ENCODE measurements around the gene FARP1.

Gene FARP1

GRCh38 chr13:98476538-98476966, 333.7 kb downstream of the FARP1 start:
- peaks cover 62% of the 10 kb centered on the region for H3K79me2 ChIP-seq (ENCODE audit: control insufficient read depth, low read length)
- no peak overlapping the region for H3K27ac ChIP-seq (ENCODE audit: low read depth, low read length)
- peaks cover 20% of the 10 kb centered on the region for H3K4me1 ChIP-seq (ENCODE audit: control insufficient read depth, low read length)
- no peaks in the 10 kb centered on the region for H3K27me3 ChIP-seq (ENCODE audit: control insufficient read depth, low read length)
- TF ChIP-seq EZH2phosphoT487 (IDR thresholded peaks at IDR 0.05; ENCODE audit: borderline replicate concordance, low read length) (no peak), CTCF (IDR thresholded peaks at IDR 0.05; ENCODE audit: low read depth, low read length, poor library complexity, severe bottlenecking) (no peak)
- no peaks in the 10 kb centered on the region for H3K9me2 ChIP-seq (replicated peaks; ENCODE audit: control insufficient read depth, low read length)
- H3K4me3 ChIP-seq (ENCODE audit: low read length): no peak overlapping the region; the same call in 1 of the 2 replicates
- H3K36me3 ChIP-seq (ENCODE audit: control insufficient read depth, low read length): peaks cover 70% of the 10 kb centered on the region
- H4K20me1 ChIP-seq (ENCODE audit: control insufficient read depth, insufficient read depth, low read depth, low read length): no peaks in the 10 kb centered on the region
- peaks cover 18% of the 10 kb centered on the region; the same call in 1 of the 2 replicates for H3K9me3 ChIP-seq (ENCODE audit: control insufficient read depth, insufficient read depth, low read length)
- no peaks in the 10 kb centered on the region; the same call in 1 of the 2 replicates for H3F3A ChIP-seq (ENCODE audit: control insufficient read depth, insufficient read depth)
- peak overlapping the region; percentile 37 for H3K4me2 ChIP-seq (ENCODE audit: low read length)

- peaks cover 67% of the 10 kb centered on the region for H3K36me3 ChIP-seq (ENCODE audit: control insufficient read depth, low read length)
- no peaks in the 10 kb centered on the region for H3K27me3 ChIP-seq (ENCODE audit: control insufficient read depth, low read length)
- no peaks in the 10 kb centered on the region for H3K9me2 ChIP-seq (replicated peaks; ENCODE audit: control insufficient read depth, low read length)
- no peaks in the 10 kb centered on the region for H3F3A ChIP-seq (ENCODE audit: control insufficient read depth, insufficient read depth)
- no peak overlapping the region for H3K27ac ChIP-seq (ENCODE audit: low read depth, low read length)
- no peak for TF ChIP-seq CTCF (IDR thresholded peaks at IDR 0.05; ENCODE audit: low read depth, low read length, poor library complexity, severe bottlenecking)
- no peak for TF ChIP-seq EZH2phosphoT487 (IDR thresholded peaks at IDR 0.05; ENCODE audit: borderline replicate concordance, low read length)
- H3K9me3 ChIP-seq (ENCODE audit: control insufficient read depth, insufficient read depth, low read length): peaks cover 16% of the 10 kb centered on the region; the same call in 1 of the 2 replicates
- H3K79me2 ChIP-seq (ENCODE audit: control insufficient read depth, low read length): peaks cover 75% of the 10 kb centered on the region
- H3K4me1 ChIP-seq (ENCODE audit: control insufficient read depth, low read length): peaks cover 20% of the 10 kb centered on the region
- no peak overlapping the region for H3K4me3 ChIP-seq (ENCODE audit: low read length)
- H4K20me1 ChIP-seq (ENCODE audit: control insufficient read depth, insufficient read depth, low read depth, low read length): 0 out of 2 replicates have a peak, but pooled peaks cover under 1% of the 10 kb centered on the region
- no peak overlapping the region for H3K4me2 ChIP-seq (ENCODE audit: low read length)
Observed at GRCh38 chr13:98478189-98479129, 335.6 kb downstream of the FARP1 start.

- peaks cover 9% of the 10 kb centered on the region; the same call in 1 of the 2 replicates for H3K9me3 ChIP-seq (ENCODE audit: control insufficient read depth, insufficient read depth, low read length)
- no peak overlapping the region for H3K27ac ChIP-seq (ENCODE audit: low read depth, low read length)
- no peaks in the 10 kb centered on the region for H3K27me3 ChIP-seq (ENCODE audit: control insufficient read depth, low read length)
- H3K4me1 ChIP-seq (ENCODE audit: control insufficient read depth, low read length): peaks cover 20% of the 10 kb centered on the region
- peaks cover 60% of the 10 kb centered on the region for H3K36me3 ChIP-seq (ENCODE audit: control insufficient read depth, low read length)
- no peak for TF ChIP-seq EZH2phosphoT487 (IDR thresholded peaks at IDR 0.05; ENCODE audit: borderline replicate concordance, low read length)
- no peak for TF ChIP-seq CTCF (IDR thresholded peaks at IDR 0.05; ENCODE audit: low read depth, low read length, poor library complexity, severe bottlenecking)
- 0 out of 2 replicates have a peak, but pooled peaks cover 8% of the 10 kb centered on the region for H4K20me1 ChIP-seq (ENCODE audit: control insufficient read depth, insufficient read depth, low read depth, low read length)
- H3K79me2 ChIP-seq (ENCODE audit: control insufficient read depth, low read length): peaks cover 84% of the 10 kb centered on the region
- H3K9me2 ChIP-seq (replicated peaks; ENCODE audit: control insufficient read depth, low read length): no peaks in the 10 kb centered on the region
- no peaks in the 10 kb centered on the region for H3F3A ChIP-seq (ENCODE audit: control insufficient read depth, insufficient read depth)
- H3K4me3 ChIP-seq (ENCODE audit: low read length): no peak overlapping the region
- no peak overlapping the region for H3K4me2 ChIP-seq (ENCODE audit: low read length)
Observed at GRCh38 chr13:98479496-98480003, 336.7 kb downstream of the FARP1 start.

All from DOHH2 (cell line).